IPS-18c (cell line): ENCODE data around the gene AFF3.
"Not testable (repeated sequence)": the region's sequence is repeated elsewhere in the genome, so short reads cannot be mapped to it uniquely, and the experiment has no call there.

Experiments used
- H3K4me3 ChIP-seq: 2 replicates; pipeline ENCODE4 v1.7.0; 2013; ENCODE audit warnings: low read depth, mild to moderate bottlenecking, low read length, moderate library complexity; ENCODE audit not compliant: insufficient read depth
- H3K9me3 ChIP-seq: one replicate; pipeline ENCODE4 v1.6.1; 2013; ENCODE audit warnings: mild to moderate bottlenecking, low read length, moderate library complexity; ENCODE audit not compliant: control insufficient read depth, insufficient read depth

AFF3 gene

DNA sequence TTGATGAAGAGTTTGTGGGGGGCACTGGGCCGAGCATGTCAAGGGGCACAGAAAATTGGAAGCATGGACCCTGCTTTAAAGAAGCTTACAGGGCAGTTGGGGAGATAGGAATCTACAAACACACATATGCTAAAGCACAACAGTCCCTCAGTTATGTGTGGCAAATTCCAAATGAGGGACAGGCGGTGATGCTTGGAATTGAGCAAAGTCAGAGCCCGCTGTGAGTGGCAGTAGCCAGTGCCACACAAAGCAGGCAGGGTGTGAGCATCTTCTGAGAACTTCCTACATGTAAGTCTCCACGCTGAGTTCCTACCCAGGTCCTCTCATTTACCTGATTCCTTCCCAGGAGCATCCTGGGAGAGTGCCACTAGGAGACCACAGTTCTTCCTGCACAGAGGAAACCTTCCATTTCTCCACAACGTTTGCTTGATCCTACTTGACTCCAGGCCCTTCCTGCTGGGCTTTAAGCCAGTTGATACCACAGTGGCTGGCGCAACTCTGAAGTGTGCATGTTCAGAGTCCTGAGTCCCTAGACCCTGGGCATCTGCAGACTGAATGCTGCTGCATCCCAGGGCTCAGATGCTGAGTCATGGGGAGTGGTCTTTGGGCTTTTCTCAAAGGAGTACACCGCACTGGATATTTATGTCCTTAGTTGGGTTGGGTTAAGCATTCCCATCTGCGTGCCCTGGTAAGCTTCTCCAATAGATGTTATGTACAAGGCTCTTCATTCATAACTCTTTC, 365.3 kb downstream of the AFF3 start:
- Histone ChIP-seq H3K9me3 (peaks cover 2% of the 10 kb centered on the region), H3K4me3 (no peak overlapping the region)

DNA sequence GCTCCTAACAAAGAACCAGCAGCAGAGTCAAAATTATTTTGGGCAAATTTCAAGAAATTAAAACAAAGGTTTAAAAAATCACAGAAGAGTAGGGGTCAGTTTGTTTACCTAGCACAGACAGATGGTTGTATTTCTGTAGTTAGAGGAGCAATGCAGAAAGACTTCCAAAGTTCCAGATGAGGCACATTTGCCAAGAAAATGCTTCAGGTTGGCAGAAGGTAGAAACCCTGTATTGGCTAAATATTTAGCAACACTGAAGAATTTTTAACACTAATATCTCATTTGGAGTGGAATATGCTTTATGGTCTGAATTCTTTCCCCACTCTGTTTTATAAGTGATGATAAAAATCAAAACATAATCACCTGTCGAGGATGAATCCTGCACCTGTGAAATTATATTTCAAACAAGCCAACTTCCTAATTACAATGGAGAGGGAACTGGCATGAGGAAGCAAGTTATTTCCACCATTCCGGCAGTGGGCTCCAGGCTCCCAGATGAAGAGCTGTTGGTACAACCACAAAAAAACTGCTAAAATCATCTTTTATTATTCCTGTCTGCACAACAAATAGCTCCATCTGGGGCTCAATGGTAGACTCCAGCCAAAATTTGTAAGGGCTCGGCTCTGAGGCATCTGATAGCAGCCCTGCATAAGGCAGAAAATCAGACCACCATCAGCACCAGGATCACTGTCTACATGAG, 366.0 kb downstream of the AFF3 start:
- no peak overlapping the region for H3K4me3 ChIP-seq
- peaks cover 2% of the 10 kb centered on the region for H3K9me3 ChIP-seq

DNA sequence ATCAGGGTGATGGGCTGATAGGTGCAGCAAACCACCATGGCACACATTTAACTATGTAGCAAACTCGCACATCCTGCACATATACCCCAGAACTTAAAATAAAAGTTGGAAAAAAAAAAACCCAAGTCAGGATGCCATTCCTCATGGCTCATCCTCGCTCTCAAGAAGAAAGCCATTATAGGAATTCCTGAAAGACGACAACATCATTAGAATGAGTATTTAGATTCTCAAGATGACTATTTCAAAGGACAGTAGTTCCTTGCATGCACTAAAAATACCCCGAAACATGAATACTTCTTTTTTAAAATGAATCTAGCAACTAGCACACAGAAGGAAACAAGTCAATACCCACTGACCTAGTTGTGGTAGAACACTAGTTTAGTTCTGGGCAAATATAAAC, 366.8 kb downstream of the AFF3 start:
- peaks cover 2% of the 10 kb centered on the region for H3K9me3 ChIP-seq
- H3K4me3 ChIP-seq, result no peak overlapping the region

DNA sequence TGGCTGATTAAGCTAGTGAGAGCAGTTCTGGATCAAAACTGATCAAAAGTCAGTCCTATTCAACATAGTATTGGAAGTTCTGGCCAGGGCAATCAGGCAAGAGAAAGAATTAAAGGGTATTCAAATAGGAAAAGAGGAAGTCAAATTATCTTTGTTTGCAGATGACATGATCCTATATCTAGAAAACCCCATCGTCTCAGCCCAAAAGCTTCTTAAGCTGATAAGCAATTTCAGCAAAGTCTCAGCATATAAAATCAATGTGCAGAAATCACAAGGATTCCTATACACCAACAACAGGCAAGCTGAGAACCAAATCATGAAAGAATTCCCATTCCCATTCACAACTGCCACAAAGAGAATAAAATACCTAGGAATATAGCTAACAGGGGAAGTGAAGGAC, 368.7 kb downstream of the AFF3 start:
- not testable (repeated sequence) for H3K4me3 ChIP-seq, H3K9me3 ChIP-seq

DNA sequence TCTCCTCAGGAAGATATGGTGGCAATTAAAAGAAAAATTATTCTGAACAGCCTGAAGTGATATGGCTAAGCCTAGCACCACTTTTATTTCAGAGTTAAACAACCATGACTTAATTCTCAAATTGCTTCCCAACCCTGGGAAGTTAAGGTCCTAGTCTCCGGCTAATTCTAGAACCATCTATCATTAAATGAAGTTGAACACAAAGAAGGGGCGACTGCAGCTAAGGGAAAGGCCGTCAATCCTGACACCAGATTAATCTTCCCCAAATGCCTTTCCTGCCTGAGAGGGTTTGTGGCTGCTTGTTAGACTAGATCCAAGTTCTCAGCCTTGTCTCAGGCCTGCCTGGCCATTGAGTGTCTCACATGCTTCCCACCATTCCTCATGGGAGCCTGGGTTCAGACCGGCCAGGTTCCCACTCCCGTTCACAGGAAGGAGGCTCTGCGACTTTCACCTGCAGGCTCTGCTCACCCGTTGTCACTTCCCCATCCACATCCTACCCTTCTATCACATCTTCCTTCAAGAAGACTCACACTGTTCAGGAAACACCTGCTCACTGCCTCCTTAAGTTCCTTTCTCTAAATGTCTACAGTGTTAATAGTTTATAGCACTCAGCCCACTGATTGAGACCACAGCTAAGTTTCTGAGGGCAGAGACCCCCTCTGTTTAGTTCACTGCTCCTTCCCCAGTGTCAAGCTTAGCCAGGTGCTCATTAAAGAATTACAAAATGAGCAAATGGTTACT, 369.6 kb downstream of the AFF3 start:
- Histone ChIP-seq H3K9me3 (no peaks in the 10 kb centered on the region), H3K4me3 (no peak overlapping the region)

DNA sequence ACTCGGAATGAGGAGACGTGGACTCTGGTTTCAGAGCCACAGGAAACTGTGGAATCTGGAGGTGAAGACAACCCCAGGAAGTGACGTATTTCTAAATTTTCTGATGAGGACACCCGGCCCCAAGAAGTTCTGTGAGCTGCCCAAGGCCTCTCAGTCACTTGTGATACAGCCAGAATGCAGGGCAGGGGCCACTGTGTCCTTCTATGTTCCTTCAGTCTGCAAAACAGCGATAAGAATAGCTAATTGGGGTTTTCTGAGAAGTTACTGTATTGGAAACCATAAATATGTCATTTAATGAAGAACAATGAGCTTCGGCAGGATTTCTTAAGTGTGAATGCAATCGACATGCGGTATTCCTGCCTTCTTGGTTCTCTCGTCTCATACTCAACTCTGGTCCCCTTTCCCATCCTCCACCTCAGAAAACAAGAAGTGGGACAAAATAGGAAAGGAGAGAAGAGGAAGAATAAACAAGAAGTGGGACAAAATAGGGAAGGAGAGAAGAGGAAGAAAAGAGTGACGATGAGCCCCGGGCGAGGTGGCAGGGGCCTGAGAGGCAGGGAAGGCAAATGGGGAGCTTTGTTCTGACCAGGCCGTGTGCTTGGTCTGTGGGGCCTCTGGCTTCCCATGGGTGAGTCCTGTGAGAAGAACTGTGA, 370.6 kb downstream of the AFF3 start:
- no peak overlapping the region for H3K4me3 ChIP-seq
- no peaks in the 10 kb centered on the region for H3K9me3 ChIP-seq

DNA sequence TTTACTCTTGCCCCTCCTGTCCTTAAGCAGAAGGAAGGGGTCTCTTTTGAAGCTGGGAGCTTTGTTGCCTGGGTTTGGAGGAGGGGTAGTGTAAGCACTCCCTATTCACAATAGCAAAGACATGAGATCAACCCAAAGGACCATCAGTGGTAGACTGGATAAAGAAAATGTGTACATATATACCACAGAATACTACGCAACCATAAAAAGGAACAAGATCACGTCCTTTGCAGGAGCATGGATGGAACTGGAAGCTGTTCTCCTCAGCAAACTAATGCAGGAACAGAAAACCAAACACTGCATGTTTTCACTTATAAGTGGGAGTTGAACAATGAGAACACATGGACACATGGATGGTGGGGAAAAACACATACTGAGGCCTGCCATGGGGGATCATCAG, 371.5 kb downstream of the AFF3 start:
- Histone ChIP-seq H3K9me3 (no peaks in the 10 kb centered on the region), H3K4me3 (no peak overlapping the region)

DNA sequence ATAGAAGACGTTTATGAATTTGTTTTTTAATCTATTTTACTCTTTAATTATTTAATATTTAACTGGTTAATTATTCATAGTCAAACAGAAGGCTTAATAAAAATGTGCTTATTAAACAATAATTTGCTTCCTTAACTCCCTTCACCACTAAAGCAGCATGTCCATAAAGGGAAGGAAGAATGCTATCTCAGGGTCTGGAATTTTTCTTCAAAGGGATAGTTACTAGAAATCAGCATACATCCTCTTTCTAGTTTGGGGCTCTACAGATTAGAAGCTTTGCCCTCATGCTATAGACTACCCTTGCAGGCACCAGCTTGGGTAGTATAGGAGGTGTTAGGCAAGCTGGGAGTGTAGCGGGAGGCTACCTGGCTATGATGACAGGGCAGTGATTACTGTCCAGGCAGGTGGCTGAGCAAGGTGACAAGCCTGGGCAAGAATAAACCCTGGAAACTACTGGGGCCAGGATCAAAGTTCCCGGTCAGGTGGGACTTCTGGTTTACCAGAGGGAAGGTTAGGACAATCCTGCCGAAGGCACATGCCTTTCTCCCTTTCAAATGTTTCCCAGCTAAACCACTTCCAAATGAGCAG, 376.6 kb downstream of the AFF3 start:
- Histone ChIP-seq H3K9me3 (no peaks in the 10 kb centered on the region), H3K4me3 (no peak overlapping the region)

DNA sequence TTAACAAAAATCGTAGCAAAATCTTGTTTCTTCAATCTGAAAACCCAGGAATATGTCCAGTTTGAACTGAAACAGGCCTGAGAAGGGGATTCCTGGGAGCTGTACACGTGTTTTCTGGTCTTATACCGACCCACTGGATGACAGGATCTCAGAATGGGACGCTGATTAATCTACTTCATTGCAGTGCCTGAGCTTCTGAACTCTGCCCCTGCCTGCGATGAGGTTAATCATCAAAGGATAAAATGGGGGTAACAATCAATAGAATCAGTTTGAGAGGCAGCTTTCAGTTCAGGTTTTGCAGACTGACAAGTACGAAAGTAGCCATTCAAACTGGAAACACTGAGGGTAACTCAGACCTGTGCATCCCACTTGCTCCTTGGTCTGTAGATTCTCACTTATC, 378.6 kb downstream of the AFF3 start:
- no peaks in the 10 kb centered on the region for H3K9me3 ChIP-seq
- no peak overlapping the region for H3K4me3 ChIP-seq

DNA sequence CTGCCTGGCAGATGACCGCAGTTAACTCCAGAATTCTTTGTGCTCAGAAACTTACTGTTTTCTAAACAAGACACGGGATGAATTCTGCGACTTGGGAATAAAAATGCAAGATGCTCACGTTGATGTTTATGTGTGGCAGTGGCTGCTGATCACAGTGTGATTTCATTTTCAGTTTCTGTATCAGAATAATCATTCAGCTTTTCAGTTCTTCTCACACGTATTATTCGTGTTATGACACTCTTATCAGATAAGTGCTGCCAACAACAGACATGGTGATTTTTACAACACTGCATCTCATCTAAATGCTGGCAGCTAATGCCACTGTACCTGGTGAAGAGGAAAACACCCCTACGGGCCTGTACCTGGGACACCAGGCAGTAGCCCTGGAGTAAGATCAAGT, 379.7 kb downstream of the AFF3 start:
- H3K9me3 ChIP-seq, result no peaks in the 10 kb centered on the region
- H3K4me3 ChIP-seq, result no peak overlapping the region

DNA sequence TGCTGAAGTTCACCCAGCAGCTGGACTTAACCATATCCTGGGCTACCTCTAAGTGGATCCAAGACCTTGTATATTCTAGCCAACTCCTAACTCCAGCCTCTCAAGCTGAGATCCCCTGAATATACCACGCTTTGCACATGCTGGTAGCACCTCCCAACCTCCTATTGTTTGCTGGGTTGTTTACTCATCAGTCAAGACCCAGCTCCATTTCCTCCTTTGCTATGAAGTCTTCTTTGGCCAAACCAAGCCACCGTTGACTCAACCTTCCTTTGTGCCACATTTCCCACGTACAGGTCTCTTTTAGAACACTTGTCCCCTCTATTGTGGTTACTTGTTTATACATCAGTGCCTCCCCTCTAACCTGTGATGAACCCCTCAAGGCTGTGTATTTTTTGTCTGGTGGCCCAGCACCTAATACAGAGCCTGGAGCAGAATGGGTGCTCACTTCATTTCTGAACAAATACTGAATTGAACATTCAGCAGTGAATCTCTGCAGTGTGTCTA, 384.7 kb downstream of the AFF3 start:
- no peaks in the 10 kb centered on the region for H3K9me3 ChIP-seq

DNA sequence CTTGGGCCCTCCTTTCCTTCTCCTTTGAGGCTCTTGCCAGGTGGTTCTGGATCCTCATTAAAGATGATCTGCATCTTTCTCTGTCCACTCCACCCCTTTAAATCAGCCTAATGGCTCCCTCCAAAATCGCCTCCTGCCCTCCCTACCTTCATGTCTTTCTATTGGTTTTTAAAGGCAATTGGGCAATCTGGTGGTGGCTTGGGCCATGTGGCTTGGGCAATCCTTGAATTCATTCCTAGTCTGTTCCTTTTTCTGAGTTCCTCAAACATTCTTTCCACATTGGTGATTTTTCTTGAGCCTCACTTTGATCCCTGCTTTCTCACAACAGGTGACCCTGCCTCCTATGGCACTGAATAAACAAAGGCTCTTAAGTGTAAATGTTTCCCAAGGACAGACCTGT, 386.3 kb downstream of the AFF3 start:
- Histone ChIP-seq H3K4me3 (no peak overlapping the region), H3K9me3 (no peaks in the 10 kb centered on the region)

More for the DNA sequence above, 384.7 kb downstream of the AFF3 start:
- H3K4me3 ChIP-seq, result no peak overlapping the region

DNA sequence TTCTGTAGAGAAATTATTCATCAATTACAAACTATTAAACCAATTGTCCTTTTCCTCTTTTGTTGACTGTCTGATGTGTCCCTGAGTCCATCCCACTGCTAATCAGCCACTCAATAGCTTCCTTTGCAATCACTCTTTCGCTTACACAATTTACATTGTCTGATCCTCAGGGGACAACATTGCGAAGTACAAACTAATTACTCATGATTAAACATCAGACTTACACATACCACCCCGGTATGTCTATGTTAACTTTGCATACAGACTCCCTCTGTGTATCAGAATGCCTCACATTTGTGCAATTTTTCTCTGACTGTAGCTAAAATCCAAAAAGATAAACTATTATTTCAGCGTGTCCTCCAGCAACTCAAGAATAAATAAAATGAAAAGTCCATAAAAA, 388.2 kb downstream of the AFF3 start:
- Histone ChIP-seq H3K9me3 (no peaks in the 10 kb centered on the region), H3K4me3 (no peak overlapping the region)

DNA sequence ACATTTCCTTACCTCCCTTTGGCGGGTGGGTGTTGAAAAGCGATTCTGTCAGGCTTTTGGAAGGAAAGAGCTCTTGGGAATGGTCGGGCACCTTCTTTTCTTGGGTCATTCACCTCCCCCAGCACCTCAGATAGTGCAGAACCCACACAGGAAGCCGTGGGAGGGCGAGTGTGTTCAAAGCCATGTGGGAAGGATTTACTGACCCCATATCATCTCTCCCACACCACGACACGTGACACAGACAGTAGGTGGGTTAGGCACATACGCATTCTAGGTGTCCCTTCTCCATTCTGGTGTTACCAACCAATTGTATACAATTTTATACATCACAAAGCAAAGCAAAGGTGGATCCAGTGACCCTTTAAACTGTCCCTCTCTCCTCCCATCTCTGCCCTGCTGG, 388.9 kb downstream of the AFF3 start:
- no peaks in the 10 kb centered on the region for H3K9me3 ChIP-seq

DNA sequence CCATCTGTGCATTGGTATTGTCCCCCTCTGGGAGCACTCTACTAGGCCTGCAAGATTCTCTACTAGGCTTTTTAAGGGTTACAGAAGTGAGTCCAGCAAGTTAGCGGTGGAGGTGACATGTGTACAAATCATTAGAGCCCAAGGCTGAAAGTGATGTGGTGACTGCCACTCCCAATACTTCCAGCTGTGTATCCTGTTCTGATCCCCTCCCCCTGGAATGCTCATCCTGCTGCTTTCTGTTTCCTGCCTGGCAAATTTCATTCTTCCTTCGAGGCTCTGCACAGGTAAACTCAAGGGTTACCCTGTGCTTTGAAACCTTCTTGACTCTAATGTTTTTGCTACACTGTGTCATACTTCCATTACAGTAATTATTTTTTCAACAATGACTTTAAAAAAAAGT, 394.0 kb downstream of the AFF3 start:
- no peaks in the 10 kb centered on the region for H3K9me3 ChIP-seq
- H3K4me3 ChIP-seq, result no peak overlapping the region

More for the DNA sequence above, 388.9 kb downstream of the AFF3 start:
- H3K4me3 ChIP-seq, result no peak overlapping the region

DNA sequence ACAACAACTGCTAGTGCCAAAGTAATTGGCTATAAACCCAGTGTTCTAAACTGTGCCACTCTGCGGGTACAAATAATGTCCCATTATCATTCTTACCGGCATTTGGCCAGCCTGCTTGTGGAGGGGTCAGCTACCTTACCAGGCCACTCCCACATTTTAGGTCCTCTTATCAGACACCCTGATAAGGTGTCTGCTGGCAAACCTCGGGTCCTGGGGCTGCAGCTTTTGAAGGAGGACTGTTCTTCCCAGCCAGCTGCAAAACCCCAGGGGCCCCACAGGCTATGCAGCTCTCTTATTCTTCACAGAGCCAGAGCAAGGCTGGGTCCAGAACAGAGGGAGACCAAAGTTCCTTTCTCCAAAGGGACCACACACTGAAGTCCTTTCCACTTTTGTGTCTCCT, 394.5 kb downstream of the AFF3 start:
- Histone ChIP-seq H3K4me3 (no peak overlapping the region), H3K9me3 (no peaks in the 10 kb centered on the region)

DNA sequence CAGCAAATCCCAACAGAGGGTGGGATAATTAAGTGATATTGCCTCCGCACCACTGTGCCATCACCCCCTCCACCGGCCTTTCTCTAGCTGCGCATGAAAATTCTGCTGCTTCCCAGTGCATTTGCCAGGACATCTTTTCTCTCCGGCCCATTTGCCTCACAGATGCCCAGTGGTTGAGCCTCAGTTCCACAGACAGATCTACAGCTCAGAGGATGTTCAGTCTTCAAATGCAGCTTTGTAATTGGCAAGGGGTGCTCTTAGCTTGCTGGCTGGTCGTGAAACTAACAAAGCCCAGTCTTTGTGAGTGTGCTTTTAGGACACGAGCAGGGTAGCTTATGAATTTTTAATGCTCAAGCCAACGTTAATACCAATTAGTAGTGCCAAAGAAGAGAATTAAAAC, 399.2 kb downstream of the AFF3 start:
- H3K9me3 ChIP-seq, result no peaks in the 10 kb centered on the region
- no peak overlapping the region for H3K4me3 ChIP-seq
